Neural cell (in vitro differentiated cells): ENCODE results near the gene HOXA10. TPM values are rescaled to one million over a fixed set of nuclear protein-coding genes. Genes with fewer than 3 reads are reported as not detected.

Experiments
- H2AFZ ChIP-seq: fragments of 200-600, 300-800 bp; sonication (generic), shearing (Covaris generic); 2 replicates; pipeline ENCODE4 v1.6.0; 2014; ENCODE audit warnings: low read depth, mild to moderate bottlenecking, antibody characterized with exemption, low read length, moderate library complexity
- H3F3A ChIP-seq: fragments of 200-600 bp; shearing (Covaris generic); 2 replicates; pipeline ENCODE4 v1.6.1; 2016; ENCODE audit warnings: mild to moderate bottlenecking, moderate library complexity, mixed read lengths, antibody characterized with exemption, low read length; ENCODE audit not compliant: insufficient read depth, poor library complexity, severe bottlenecking
- H3K27ac ChIP-seq: fragments of 200-600, 300-800 bp; sonication (generic), shearing (Covaris generic); 2 replicates; pipeline ENCODE4 v1.5.1; 2014; ENCODE audit warnings: mild to moderate bottlenecking, low read length, moderate library complexity
- H3K27me3 ChIP-seq: fragments of 300-800, 200-600 bp; sonication (generic), shearing (Covaris generic); 2 replicates; pipeline ENCODE4 v1.6.0; 2014; ENCODE audit warnings: mild to moderate bottlenecking, low read depth, low read length, moderate library complexity; ENCODE audit not compliant: insufficient read depth
- H3K36me3 ChIP-seq: fragments of 300-800, 200-600 bp; sonication (generic), shearing (Covaris generic); 2 replicates; pipeline ENCODE4 v1.5.1; 2014; ENCODE audit warnings: mild to moderate bottlenecking, antibody characterized with exemption, low read length, moderate library complexity; ENCODE audit not compliant: insufficient read depth
- H3K4me2 ChIP-seq: fragments of 300-800, 200-600 bp; sonication (generic), shearing (Covaris generic); 2 replicates; pipeline ENCODE4 v1.6.0; 2014; ENCODE audit warnings: mild to moderate bottlenecking, low read length
- H3K4me3 ChIP-seq: fragments of 300-800, 200-600 bp; sonication (generic), shearing (Covaris generic); 2 replicates; pipeline ENCODE4 v1.5.1; 2014; ENCODE audit warnings: mild to moderate bottlenecking, low read length, moderate library complexity
- H3K79me2 ChIP-seq: fragments of 200-600 bp; shearing (Covaris generic); replicated peaks from 2 replicates; pipeline ENCODE4 v1.6.0; 2014; ENCODE audit warnings: mild to moderate bottlenecking, low read length, moderate library complexity; ENCODE audit not compliant: insufficient read depth
- H3K9ac ChIP-seq: fragments of 300-800, 200-600 bp; sonication (generic), shearing (Covaris generic); 2 replicates; pipeline ENCODE4 v1.6.1; 2016; ENCODE audit warnings: mild to moderate bottlenecking, low read length, mixed read lengths
- H3K9me2 ChIP-seq: fragments of 200-600 bp; shearing (Covaris generic); 2 replicates; pipeline ENCODE4 v1.6.1; 2016; ENCODE audit warnings: mild to moderate bottlenecking, low read length, mixed read lengths; ENCODE audit not compliant: insufficient read depth
- H3K9me3 ChIP-seq: fragments of 200-600, 300-800 bp; sonication (generic), shearing (Covaris generic); 2 replicates; pipeline ENCODE4 v1.6.1; 2016; ENCODE audit warnings: mild to moderate bottlenecking, mixed run types, low read length, moderate library complexity, mixed read lengths
- H4K20me1 ChIP-seq: fragments of 200-600 bp; shearing (Covaris generic); 2 replicates; pipeline ENCODE4 v1.6.1; 2016; ENCODE audit warnings: mild to moderate bottlenecking, mixed run types; ENCODE audit not compliant: insufficient read depth
- EP300 ChIP-seq: fragments of 450-650 bp; conservative IDR thresholded peaks from 2 replicates; pipeline ENCODE4 v1.6.1; 2014; ENCODE audit warnings: antibody characterized with exemption, mild to moderate bottlenecking, moderate library complexity; ENCODE audit not compliant: poor library complexity, severe bottlenecking
- EZH2 ChIP-seq: fragments of 200-600, 300-800 bp; shearing (Covaris generic), sonication (generic); IDR thresholded peaks from 2 replicates; pipeline ENCODE4 v1.6.1; 2014; ENCODE audit warnings: antibody characterized with exemption, low read length, borderline replicate concordance, mild to moderate bottlenecking; ENCODE audit not compliant: insufficient read depth, poor library complexity, severe bottlenecking
- MXI1 ChIP-seq: fragments of 450-650 bp; conservative IDR thresholded peaks from 2 replicates; pipeline ENCODE4 v1.6.1; 2014; ENCODE audit warnings: antibody characterized with exemption, mild to moderate bottlenecking; ENCODE audit not compliant: poor library complexity, severe bottlenecking
- POLR2AphosphoS5 ChIP-seq: IDR thresholded peaks from 2 replicates; pipeline ENCODE4 v1.6.1; 2012
- RAD21 ChIP-seq: fragments of 450-650 bp; conservative IDR thresholded peaks from 2 replicates; pipeline ENCODE4 v1.6.1; 2014; ENCODE audit warnings: antibody characterized with exemption, mild to moderate bottlenecking, moderate library complexity
- SMC3 ChIP-seq: fragments of 450-650 bp; conservative IDR thresholded peaks from 2 replicates; pipeline ENCODE4 v1.6.1; 2014; ENCODE audit warnings: antibody characterized with exemption, mild to moderate bottlenecking, moderate library complexity; ENCODE audit not compliant: poor library complexity
- TAF1 ChIP-seq: IDR thresholded peaks from 2 replicates; pipeline ENCODE4 v1.6.1; 2012; ENCODE audit warnings: low read depth
- polyA plus RNA-seq: library from polyadenylated mRNA; depleted of rRNA; stranded (reverse); fragments of >200 nt; gene quantifications from 2 replicates; pipeline ENCODE4 v1.2.3, GENCODE V29; 2014
- TF ChIP-seq, protein P1 (sequence below): IDR thresholded peaks from 2 replicates; pipeline ENCODE4 v1.6.1; 2012; ENCODE audit warnings: borderline replicate concordance
- TF ChIP-seq, protein P2 (sequence below): fragments of 450-650 bp; IDR thresholded peaks from 2 replicates; pipeline ENCODE4 v1.5.1; 2014; ENCODE audit warnings: antibody characterized with exemption, mild to moderate bottlenecking, moderate library complexity; ENCODE audit not compliant: poor library complexity, severe bottlenecking

Gene HOXA10
- polyA plus RNA-seq, 1 donor from 2014 or later, result not detected

DNA sequence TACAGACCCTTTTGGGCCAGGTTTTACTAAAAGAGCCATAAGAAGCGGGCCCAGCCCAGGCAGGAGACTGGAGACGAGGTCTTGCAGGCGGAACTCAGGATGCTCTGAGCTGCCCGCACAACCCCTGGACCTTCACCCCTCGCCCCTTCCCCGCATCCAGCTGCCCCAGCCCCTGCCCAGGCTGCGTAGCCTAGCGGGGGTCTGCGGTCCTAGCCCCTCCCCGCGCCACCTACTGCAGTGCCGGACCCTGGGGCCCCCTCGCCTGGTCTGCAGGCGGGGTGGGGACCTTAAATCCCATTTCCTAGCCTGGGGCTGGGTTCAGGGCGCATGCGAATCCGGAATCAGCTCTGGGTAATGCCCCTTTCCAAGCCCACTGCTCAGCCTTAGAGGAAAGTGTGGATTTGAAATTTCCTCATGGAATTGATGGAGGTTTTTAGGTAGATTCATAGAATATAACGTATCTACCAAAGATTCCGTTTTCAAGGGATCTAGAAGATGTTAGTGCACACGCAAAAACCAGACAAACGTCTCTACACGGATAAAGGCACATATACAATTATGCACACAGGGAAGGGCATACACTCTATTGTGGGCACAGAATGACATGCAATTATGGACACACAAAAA, 21.2 kb downstream of the HOXA10 start:
- TF ChIP-seq TAF1 (no peak), EP300 (no peak), POLR2AphosphoS5 (no peak), RAD21 (no peak), SMC3 (no peak), MXI1 (no peak), EZH2 (no peak)
- TF ChIP-seq, protein P1, sequence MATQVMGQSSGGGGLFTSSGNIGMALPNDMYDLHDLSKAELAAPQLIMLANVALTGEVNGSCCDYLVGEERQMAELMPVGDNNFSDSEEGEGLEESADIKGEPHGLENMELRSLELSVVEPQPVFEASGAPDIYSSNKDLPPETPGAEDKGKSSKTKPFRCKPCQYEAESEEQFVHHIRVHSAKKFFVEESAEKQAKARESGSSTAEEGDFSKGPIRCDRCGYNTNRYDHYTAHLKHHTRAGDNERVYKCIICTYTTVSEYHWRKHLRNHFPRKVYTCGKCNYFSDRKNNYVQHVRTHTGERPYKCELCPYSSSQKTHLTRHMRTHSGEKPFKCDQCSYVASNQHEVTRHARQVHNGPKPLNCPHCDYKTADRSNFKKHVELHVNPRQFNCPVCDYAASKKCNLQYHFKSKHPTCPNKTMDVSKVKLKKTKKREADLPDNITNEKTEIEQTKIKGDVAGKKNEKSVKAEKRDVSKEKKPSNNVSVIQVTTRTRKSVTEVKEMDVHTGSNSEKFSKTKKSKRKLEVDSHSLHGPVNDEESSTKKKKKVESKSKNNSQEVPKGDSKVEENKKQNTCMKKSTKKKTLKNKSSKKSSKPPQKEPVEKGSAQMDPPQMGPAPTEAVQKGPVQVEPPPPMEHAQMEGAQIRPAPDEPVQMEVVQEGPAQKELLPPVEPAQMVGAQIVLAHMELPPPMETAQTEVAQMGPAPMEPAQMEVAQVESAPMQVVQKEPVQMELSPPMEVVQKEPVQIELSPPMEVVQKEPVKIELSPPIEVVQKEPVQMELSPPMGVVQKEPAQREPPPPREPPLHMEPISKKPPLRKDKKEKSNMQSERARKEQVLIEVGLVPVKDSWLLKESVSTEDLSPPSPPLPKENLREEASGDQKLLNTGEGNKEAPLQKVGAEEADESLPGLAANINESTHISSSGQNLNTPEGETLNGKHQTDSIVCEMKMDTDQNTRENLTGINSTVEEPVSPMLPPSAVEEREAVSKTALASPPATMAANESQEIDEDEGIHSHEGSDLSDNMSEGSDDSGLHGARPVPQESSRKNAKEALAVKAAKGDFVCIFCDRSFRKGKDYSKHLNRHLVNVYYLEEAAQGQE, result no peak
- TF ChIP-seq, protein P2, sequence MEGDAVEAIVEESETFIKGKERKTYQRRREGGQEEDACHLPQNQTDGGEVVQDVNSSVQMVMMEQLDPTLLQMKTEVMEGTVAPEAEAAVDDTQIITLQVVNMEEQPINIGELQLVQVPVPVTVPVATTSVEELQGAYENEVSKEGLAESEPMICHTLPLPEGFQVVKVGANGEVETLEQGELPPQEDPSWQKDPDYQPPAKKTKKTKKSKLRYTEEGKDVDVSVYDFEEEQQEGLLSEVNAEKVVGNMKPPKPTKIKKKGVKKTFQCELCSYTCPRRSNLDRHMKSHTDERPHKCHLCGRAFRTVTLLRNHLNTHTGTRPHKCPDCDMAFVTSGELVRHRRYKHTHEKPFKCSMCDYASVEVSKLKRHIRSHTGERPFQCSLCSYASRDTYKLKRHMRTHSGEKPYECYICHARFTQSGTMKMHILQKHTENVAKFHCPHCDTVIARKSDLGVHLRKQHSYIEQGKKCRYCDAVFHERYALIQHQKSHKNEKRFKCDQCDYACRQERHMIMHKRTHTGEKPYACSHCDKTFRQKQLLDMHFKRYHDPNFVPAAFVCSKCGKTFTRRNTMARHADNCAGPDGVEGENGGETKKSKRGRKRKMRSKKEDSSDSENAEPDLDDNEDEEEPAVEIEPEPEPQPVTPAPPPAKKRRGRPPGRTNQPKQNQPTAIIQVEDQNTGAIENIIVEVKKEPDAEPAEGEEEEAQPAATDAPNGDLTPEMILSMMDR, result no peak
- Histone ChIP-seq H3K4me2 (no peak overlapping the region), H3K27me3 (peaks cover 100% of the 10 kb centered on the region)

DNA sequence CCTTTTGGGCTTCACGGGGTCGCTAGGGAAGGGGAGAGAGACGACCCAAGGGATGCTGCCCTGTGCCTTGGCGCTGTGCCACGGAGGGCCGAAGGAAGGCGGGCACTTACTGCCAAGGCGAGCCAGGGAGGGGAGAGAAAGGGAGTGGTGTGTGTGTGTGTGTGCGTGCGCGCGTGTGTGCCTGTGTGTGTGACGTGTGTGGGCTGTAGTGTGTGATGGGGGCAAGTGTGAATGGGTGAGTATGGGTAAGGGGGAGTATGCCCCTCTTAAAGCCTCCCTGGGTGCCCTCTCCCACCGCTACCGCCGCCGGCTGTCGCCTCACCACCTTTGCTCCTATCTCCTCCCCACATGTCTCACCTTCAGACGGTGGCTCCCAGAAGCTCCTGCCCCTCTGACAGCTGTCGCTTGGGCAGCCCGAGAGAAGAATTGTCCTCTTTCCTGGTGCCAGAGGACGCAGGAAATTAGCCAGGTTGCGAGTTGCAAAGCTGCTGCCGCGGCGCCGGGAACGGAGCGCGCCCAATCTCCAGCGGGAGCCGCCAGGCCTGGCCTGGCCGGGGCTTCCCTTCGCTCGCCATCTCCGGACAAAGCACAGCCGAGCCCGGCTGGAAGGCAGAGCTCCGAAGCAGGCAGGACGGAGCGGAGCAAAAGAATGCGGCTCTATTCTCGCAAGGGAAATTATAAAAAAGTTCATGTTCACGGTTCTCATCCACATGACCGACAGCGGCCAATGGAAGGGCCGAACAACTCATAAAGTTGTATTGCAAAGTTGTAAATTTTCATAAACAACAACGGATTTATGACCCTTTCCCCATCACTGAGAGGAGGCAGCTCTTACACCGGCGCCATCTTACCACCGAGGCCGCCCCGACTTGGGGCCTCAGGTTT, 21.9 kb downstream of the HOXA10 start, which contains the start of gene HOXA3:
HOXA3 (minus strand) TSS at position 653 of the 885 bp plus-strand sequence. CDS start 41,943 bp downstream, outside the sequence.
- Histone ChIP-seq H3F3A (no peaks in the 10 kb centered on the region), H3K4me3 (peak within 1 kb of the TSS; percentile 56), H3K79me2 (no peaks in the 10 kb centered on the region), H3K9me2 (no peaks in the 10 kb centered on the region), H3K36me3 (no peaks in the 10 kb centered on the region), H3K27ac (no peak within 1 kb of the TSS), H3K27me3 (peaks cover 100% of the 10 kb centered on the region), H3K4me2 (no peak within 1 kb of the TSS), H4K20me1 (no peaks in the 10 kb centered on the region), H3K9me3 (peaks cover 23% of the 10 kb centered on the region), H2AFZ (no peak within 1 kb of the TSS), H3K9ac (no peak within 1 kb of the TSS)
- TF ChIP-seq EZH2 (peak; percentile 41), EP300 (no peak)

More for the DNA sequence above, 21.2 kb downstream of the HOXA10 start:
- Histone ChIP-seq H3K4me3 (no peak overlapping the region), H3F3A (no peaks in the 10 kb centered on the region), H4K20me1 (no peaks in the 10 kb centered on the region), H3K9me2 (no peaks in the 10 kb centered on the region), H3K27ac (no peak overlapping the region), H3K79me2 (no peaks in the 10 kb centered on the region), H3K9ac (no peak overlapping the region), H2AFZ (no peak overlapping the region), H3K9me3 (peaks cover 27% of the 10 kb centered on the region), H3K36me3 (no peaks in the 10 kb centered on the region)
